IgD-negative memory B cell (primary cell): ENCODE data around the gene ECSIT. TPM values are rescaled to one million over a fixed set of nuclear protein-coding genes. Genes with fewer than 3 reads are reported as not detected.

Experiments
- H3K27ac Mint-ChIP-seq, 3 donors: one replicate each; pipeline ENCODE4 v1.8.0; 2020 to 2022; ENCODE audit warnings: mild to moderate bottlenecking in 3 of 3, mixed read lengths in 3 of 3, moderate library complexity in 1 of 3
- H3K27me3 Mint-ChIP-seq: one replicate; pipeline ENCODE4 v1.8.0; 2021; ENCODE audit warnings: mixed read lengths
- H3K36me3 Mint-ChIP-seq: one replicate; pipeline ENCODE4 v1.8.0; 2020; ENCODE audit warnings: mild to moderate bottlenecking, mixed read lengths
- H3K4me1 Mint-ChIP-seq, 3 donors: one replicate each; pipeline ENCODE4 v1.8.0; 2020 to 2022; ENCODE audit warnings: mixed read lengths in 3 of 3, mild to moderate bottlenecking in 1 of 3
- H3K4me3 Mint-ChIP-seq, 4 donors: one replicate each; pipeline ENCODE4 v1.8.0; 2020 to 2022; ENCODE audit warnings: mild to moderate bottlenecking in 4 of 4, mixed read lengths in 4 of 4, moderate library complexity in 3 of 4
- H3K9me3 Mint-ChIP-seq, 3 donors: one replicate each; pipeline ENCODE4 v1.8.0; 2020 to 2021; ENCODE audit warnings: mixed read lengths in 3 of 3, mild to moderate bottlenecking in 1 of 3
- polyA plus RNA-seq: library from polyadenylated mRNA; unstranded; fragments of 300-500 nt; fragmentation: Illumina TruSeq; gene quantifications from one replicate; pipeline ENCODE4 v1.2.3, GENCODE V29; 2021

ECSIT gene
- polyA plus RNA-seq, 1 donor from 2014 or later, result 38.7 TPM

DNA sequence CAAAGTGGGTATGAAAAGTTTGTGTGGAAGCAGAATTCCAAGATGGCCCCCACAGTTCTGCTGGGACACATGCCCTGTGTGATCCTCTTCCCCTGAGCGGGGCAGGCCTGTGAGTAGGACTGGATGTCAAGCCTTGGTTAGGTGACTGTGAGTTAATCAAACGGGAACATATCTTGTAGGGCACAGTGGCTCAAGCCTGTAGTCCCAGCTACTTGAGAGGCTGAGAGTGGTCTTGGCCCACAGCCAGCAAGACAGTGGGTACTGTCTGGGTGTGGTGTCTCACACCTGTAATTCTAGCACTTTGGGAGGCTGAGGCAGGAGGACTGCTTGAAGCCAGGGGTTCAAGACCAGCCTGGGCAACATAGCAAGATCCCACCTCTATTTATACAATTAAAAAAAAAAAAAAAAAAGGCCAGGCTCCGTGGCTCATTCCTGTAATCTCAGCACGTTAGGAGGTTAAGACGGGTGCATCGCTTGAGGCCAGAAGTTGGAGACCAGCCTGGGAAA, 29.7 kb downstream of the ECSIT start:
- H3K27me3 Mint-ChIP-seq, result no peaks in the 10 kb centered on the region
- H3K9me3 Mint-ChIP-seq, result no peaks in the 10 kb centered on the region
- peaks cover 7% of the 10 kb centered on the region for H3K36me3 Mint-ChIP-seq
- H3K27ac Mint-ChIP-seq, result no peak overlapping the region
- H3K4me3 Mint-ChIP-seq, result no peak overlapping the region
- peaks cover 0 to 5% (median 2%) of the 10 kb centered on the region in 3 donors for H3K4me1 Mint-ChIP-seq

DNA sequence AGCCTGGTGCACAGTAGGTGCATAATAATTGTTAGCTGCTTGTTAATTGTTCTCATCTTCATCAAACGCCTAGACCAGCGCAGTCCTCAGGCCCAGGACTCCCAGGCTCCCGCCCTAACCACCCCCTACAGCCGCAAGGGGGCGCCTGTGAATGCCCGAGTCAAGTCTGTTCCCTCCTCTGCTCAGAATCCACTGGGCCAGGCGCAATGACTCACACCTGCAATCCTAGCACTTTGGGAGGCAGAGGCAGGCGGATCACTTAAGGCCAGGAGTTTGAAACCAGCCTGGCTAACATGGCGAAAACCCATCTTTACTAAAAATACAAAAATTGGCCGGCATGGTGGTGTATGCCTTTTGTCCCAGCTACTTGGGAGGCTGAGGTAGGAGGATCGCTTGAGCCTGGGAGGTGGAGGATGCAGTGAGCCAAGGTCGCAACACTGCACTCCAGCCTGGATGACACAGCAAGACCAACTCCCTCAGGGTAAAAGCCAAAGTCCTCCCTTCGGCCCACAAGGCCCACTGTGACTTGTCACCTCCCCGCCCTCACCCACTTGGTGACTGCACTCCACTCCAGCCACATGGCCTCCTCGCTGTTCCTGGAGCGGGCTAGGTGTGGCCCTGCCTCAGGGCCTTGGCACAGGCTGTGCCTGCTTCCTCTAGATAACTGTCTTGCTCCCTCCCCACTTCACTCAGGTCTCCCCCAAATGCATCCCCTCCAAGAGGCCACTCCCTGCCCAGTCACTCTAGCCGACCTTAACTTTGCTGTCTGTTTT, 32.4 kb downstream of the ECSIT start:
- Mint-ChIP-seq H3K36me3 (peaks cover 7% of the 10 kb centered on the region), H3K4me3 (no peak overlapping the region), H3K27me3 (no peaks in the 10 kb centered on the region), H3K9me3 (no peaks in the 10 kb centered on the region), H3K27ac (no peak overlapping the region), H3K4me1 (peaks cover 0 to 4% (median 2%) of the 10 kb centered on the region in 3 donors)

DNA sequence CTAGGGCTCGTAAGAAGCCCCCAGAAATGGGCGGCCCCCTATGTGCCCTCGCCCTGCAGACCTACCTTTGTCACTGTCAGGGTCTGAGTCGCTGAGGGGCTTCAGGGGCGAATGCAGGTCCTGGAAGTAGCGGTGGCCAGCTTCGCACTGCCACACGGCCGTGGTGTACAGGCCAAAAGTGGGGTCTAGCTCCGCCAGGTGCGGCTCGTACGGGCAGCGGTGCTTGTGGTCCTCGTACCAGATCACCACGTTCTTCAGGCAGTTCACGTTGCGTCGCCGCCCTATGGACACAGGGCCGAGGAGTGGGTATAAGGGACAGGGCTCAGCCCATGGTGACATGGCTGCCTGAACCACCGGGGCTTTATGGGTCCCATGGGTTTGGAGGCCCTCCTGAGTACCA, 33.0 kb downstream of the ECSIT start:
- peaks cover 8% of the 10 kb centered on the region for H3K36me3 Mint-ChIP-seq
- no peaks in the 10 kb centered on the region for H3K9me3 Mint-ChIP-seq
- H3K4me1 Mint-ChIP-seq, result peaks cover 0 to 2% (median 1%) of the 10 kb centered on the region in 3 donors
- no peak overlapping the region for H3K27ac Mint-ChIP-seq
- H3K27me3 Mint-ChIP-seq, result no peaks in the 10 kb centered on the region
- H3K4me3 Mint-ChIP-seq, result no peak overlapping the region

DNA sequence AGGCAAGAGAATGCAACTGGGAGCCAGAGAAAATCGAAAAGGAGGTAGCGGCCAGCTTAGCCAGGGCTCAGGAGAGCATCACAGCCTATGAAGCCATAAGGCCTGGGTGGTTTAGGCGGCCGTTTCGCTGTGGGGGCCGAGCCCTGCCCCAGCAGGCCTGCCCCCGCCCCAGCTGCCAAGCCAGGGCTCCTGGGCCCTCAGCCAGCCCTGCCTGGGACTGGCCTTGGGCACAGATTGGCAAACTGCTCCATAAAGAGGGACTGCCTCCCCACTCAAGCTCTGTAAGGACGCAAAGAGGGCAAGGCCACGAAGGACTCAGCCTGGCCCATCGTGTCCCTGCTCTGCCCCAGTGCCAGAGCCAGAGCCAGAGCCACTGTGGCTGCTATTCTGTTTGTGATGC, 33.5 kb downstream of the ECSIT start:
- Mint-ChIP-seq H3K36me3 (peaks cover 11% of the 10 kb centered on the region), H3K27me3 (no peaks in the 10 kb centered on the region), H3K4me3 (no peak overlapping the region), H3K9me3 (no peaks in the 10 kb centered on the region), H3K4me1 (peaks cover 0 to 2% (median 1%) of the 10 kb centered on the region in 3 donors), H3K27ac (no peak overlapping the region)

DNA sequence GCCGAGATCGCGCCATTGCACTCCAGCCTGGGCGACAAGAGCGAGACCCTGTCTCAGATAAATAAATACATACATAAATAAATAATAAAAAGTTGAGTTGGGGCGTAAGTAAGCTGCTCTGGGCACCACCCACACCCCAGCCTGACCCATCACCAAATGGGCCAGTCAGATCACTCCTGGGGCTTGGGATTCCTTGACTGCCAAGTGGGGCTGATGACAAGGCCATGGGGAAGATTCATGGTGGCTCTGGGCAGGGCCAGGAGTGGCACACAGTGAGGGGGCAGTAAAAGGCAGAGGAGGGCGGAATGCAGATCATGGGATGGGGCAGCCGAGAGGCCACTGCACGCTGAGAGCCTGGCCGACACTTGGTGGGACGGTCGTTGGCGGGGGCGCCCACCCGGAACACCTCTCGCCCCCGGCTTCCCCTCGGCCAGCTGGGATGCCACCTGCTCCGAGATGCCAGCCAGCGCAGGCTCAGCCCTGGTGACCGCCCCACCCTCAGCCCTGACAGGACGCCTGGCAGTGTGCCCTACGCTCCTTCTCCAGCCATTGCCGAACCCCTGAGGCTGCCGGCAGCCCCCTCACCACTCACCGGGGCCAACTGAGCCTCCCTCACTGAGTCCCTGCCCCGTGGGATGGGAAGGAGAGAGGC, 34.2 kb downstream of the ECSIT start:
- Mint-ChIP-seq H3K4me1 (no peaks in the 10 kb centered on the region), H3K27ac (peak overlapping the region in 1 of 3 donors; percentile 27), H3K4me3 (no peak overlapping the region), H3K36me3 (peaks cover 11% of the 10 kb centered on the region), H3K9me3 (no peaks in the 10 kb centered on the region), H3K27me3 (no peaks in the 10 kb centered on the region)

DNA sequence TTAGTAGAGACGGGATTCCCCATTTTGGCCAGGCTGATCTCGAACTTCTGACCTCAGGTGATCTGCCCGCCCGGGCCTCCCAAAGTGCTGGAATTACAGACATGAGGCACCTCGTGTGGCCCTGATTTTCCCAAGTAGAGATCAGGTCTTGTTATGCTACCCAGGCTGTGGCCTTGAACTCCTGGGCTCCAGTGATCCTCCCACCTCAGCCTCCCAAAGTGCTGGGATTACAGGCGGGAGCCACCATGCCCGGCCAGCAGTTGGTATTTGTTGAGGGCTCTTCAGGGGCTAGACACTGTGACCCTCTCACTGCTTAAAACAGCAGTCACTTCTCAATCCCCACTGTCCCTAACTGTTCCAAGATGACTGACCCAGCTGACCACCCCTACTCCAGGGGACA, 39.6 kb downstream of the ECSIT start:
- peak overlapping the region in 1 of 4 donors; percentile 17 for H3K4me3 Mint-ChIP-seq
- no peaks in the 10 kb centered on the region for H3K27me3 Mint-ChIP-seq
- no peak overlapping the region for H3K27ac Mint-ChIP-seq
- peaks cover 7% of the 10 kb centered on the region for H3K36me3 Mint-ChIP-seq
- no peaks in the 10 kb centered on the region for H3K9me3 Mint-ChIP-seq
- H3K4me1 Mint-ChIP-seq, result no peaks in the 10 kb centered on the region

DNA sequence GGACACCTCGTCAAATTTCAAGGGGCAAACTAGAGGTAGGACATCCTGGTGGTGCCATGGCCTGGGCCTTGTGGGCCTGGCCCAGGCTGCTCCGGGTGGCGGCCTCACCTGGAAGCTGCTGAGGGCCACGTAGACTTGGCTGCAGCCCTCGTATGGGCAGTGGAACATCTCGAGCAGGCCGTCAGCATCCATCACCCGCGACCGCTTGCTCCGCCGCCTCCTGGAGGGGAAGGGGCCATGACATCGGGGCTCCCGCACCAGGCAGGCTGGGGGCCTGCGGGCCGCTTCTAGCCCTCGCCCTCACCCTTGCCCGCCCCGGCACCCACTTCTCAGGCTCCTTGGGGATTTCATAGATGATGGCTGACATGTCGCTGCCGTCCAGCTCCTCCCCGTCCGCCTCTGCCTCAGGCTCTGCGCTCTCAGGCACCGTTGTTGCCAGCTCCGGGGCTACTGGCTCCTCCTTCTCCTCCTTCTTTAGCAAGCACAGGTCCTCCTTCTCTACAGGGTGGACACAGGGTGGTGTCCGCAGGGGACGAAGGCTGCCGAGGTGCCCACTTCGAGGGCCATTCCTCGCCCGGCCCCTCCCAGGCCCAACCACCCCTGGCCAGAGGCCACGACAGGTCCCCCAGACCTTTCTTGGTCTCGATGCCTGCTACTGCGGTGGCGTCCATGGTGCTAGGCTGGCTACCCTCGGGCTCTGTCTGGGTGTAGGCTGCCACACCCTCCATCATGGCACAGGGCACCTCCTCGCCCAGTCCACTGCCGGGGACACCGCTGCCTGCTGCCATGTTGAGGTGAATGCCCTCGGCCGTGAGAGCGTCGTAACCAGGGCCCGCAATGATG, 42.1 kb downstream of the ECSIT start:
- Mint-ChIP-seq H3K27me3 (peaks cover 6% of the 10 kb centered on the region), H3K27ac (no peak overlapping the region), H3K36me3 (peaks cover 7% of the 10 kb centered on the region), H3K4me3 (no peak overlapping the region), H3K9me3 (no peaks in the 10 kb centered on the region), H3K4me1 (peaks cover 0 to 4% (median 3%) of the 10 kb centered on the region in 3 donors)

DNA sequence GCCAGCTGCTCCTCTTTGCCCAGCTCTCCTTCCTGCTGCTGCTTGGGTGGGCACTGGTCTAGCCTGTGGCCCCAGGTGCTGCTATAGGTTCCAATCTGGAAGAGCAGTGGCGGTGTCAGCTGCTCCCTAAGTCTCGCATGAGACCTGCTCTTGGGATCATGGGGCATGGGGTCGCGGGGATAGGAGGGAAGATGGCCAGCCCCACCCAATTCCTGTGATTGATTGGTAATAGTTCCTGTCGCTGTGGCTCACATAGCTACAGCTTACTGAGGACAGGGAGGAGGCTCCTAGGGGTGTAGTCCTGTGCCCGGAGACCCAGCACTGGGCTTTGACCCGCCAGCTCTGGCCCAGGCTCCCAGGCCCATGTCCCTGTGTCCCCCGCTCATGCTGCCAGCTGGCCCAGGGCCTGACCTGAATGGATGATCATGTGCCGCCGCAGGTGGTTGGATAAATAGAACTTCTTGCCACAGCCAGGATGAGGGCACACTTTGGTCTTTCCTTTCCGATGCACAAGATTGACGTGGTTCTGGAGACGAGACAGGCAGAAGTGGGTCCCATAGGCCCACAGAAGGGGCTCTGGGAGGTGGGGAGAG, 43.6 kb downstream of the ECSIT start:
- Mint-ChIP-seq H3K9me3 (no peaks in the 10 kb centered on the region), H3K27me3 (peaks cover 14% of the 10 kb centered on the region), H3K4me3 (peak overlapping the region in 2 of 4 donors; percentile 13 to 46), H3K4me1 (peaks cover 3 to 9% (median 4%) of the 10 kb centered on the region in 3 donors), H3K27ac (peak overlapping the region in 2 of 3 donors; percentile 80 to 82), H3K36me3 (peaks cover 2% of the 10 kb centered on the region)

DNA sequence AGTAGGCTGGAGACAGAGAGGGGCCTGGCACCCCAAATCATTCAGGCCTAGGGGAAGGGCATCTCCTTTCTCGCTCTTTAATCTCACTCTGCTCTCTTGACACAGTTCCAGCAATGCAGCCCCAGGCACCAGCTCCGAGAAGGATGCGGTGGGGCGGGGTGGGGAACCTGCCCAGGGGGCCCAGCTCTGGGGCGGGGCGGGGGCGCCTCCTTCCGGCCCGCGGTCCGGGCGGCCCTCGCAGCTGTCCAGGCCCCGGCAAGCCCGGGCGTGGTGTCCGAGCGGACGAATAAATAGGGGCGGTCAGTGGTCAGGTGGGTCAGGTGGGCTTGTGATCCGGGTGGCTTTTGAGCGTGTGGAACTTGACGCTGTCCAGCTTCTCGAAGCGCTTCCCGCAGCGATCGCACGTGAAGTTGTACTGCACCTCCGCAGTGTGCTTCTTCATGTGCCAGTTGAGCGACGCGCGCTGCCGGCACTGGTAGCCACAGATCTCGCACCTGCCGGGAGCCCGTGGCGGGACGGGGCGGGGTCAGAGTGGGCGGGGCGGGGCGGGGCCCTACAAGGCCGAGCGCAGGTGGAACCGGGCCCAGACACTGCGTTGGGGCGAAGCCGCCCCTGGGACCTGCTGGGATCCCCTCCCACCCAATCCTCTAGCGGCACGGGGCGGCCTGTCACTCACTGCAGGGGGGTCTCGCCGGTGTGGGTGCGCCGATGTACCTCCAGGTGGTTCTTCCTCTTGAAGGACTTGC, 45.4 kb downstream of the ECSIT start:
- Mint-ChIP-seq H3K4me1 (peaks cover 4 to 10% (median 7%) of the 10 kb centered on the region in 3 donors), H3K4me3 (peak overlapping the region in 2 of 4 donors; percentile 16 to 67), H3K27ac (peak overlapping the region in 1 of 3 donors; percentile 83), H3K9me3 (no peaks in the 10 kb centered on the region), H3K27me3 (peaks cover 21% of the 10 kb centered on the region), H3K36me3 (peaks cover 2% of the 10 kb centered on the region)

DNA sequence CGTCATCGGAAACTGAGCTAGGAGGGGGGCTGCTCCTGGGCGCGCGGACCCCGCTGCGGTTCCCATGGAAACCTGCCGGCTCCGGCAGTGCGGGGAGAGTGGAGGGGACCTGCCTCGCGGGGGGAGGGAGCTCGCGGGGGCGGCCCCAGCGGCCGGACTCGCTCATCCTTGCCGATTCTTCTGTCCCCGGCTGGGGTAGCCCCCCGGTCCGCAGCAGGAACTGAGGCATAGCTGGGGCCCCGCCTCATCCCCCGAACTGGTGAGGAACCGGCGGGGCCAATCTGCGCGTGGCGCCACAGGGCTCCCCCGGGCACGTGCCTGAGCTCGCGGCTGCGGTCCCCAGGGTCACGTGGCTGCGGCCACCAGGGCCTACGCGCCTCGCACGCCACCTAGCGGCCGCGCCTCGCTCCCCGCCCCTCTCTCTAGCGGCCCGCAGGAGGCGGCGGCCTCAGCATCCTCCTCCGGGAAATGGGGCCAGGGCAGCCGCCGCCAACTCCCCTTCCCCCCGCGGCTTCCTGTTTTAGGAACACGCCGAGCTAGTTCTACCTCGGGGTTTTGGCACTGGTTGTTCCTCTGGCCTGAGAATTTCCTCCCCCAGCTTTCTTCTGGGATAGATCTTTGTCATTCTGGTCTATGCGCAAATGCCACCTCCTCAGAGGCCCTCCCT, 46.4 kb downstream of the ECSIT start:
- H3K27ac Mint-ChIP-seq, result peak overlapping the region; percentile 73 to 82 (median 78)
- H3K27me3 Mint-ChIP-seq, result peaks cover 23% of the 10 kb centered on the region
- peaks cover 2% of the 10 kb centered on the region for H3K36me3 Mint-ChIP-seq
- H3K9me3 Mint-ChIP-seq, result no peaks in the 10 kb centered on the region
- H3K4me1 Mint-ChIP-seq, result peaks cover 4 to 12% (median 9%) of the 10 kb centered on the region in 3 donors
- H3K4me3 Mint-ChIP-seq, result peak overlapping the region; percentile 65 to 88 (median 76)

DNA sequence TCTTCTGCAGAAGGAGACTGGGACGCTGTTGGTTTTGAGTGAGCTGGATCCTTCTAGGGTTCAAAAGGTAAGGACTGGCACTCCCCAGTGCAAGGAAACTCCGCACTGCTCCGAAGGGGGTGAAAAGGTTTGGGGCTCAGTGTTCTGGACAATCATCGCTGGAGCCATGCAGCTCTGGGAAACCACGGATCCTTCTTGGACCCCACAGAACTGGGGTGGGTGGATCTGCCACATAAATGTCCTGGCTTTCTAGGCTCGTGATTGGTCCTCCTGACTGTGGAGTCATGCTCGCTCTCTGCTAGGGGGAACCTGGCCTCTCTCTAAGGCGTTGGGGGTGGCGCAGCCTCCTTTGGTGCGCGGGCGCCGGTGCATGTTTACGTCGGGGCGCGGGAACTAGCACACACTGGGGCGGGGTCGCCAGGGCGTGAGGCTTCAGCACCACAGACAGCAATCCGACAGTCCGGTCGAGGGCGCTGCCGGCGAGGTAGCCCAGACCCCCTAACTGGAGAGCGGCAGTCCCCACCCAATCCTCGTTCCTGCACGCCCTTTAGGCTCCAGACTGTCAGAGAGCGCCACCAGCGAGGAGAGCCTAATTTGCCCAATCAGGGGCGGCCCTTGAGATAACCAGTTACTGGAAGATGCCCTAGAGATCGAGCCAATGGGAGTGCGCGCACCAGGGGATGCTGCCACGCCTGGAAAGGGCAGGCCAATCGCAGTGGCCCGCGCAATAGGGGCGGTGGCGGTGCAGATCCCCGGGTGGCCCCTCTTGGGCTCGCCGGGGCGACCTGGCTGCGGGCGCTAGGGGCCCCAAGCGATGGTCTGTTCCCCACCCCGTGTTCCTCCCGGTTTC, 47.2 kb downstream of the ECSIT start:
- Mint-ChIP-seq H3K27ac (peak overlapping the region; percentile 53 to 78 (median 73)), H3K4me3 (peak overlapping the region; percentile 60 to 88 (median 76)), H3K9me3 (no peaks in the 10 kb centered on the region), H3K27me3 (peaks cover 23% of the 10 kb centered on the region), H3K36me3 (peaks cover 2% of the 10 kb centered on the region), H3K4me1 (peaks cover 4 to 12% (median 9%) of the 10 kb centered on the region in 3 donors)

DNA sequence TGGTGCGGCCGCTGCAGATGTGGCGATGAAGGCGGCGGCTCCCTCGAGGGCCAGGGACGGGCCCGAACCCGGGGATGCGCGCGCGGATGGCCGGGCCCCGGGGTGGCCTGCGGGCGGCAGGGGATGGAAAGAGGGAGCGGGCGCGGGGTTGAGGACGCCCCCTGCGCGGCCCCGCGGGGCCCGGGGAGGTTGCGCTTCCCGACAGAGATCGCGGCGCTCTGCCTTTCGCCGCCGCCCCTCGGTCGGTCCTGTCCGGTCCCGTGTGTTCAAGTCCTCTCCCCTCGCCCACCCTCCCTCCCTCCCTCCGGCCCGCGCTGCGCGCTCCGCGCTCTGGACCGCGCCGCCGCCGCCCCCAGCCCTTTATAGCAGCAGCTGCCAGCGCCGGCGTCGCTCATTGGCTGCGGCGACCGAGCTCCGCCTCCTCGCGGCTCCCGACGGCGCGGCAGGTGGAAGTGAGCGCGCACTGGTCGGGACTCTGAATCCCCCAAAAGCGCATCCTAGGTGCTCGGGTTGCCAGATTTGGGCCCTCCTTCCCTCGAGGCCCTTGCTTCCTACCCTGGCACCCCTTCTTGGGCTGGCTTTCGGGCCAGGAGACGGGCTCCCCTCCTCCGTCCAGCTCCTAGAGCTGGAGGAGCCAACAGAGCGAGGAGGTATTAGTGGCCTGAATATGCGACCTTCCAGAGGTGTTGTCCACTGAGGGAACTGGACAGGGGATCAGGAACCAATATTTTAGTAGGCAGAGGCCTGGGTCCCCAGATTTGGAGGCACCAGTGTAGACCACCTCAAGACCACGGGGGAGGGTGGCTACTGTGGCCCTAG, 48.0 kb downstream of the ECSIT start, which contains the start of gene ELAVL3:
Gene ELAVL3, minus strand, starts transcription at position 332 of the 819 bp plus-strand sequence. CDS start 438 bp downstream, outside the sequence.
- Mint-ChIP-seq H3K4me3 (peak within 1 kb of the TSS; percentile 46 to 77 (median 68)), H3K27ac (peak within 1 kb of the TSS; percentile 47 to 78 (median 53)), H3K9me3 (no peaks in the 10 kb centered on the region), H3K4me1 (peaks cover 4 to 12% (median 9%) of the 10 kb centered on the region in 3 donors), H3K36me3 (peaks cover 2% of the 10 kb centered on the region), H3K27me3 (peaks cover 24% of the 10 kb centered on the region)
